Osteoblast (primary cell): ENCODE measurements around the gene NFKBIA. TPM values are rescaled to one million over a fixed set of nuclear protein-coding genes. Genes with fewer than 3 reads are reported as not detected.

Experiments used
- DNase-seq: peaks from one replicate; pipeline ENCODE4 v3.0.0; 2011; ENCODE audit warnings: low spot score, mixed read lengths; ENCODE audit not compliant: insufficient read length; ENCODE audit errors: missing footprints
- H2AFZ ChIP-seq: 2 replicates; pipeline ENCODE4 v1.6.0; 2011; ENCODE audit warnings: mild to moderate bottlenecking, low read length
- H3K27ac ChIP-seq: 2 replicates; pipeline ENCODE4 v1.5.1; 2011; ENCODE audit warnings: mild to moderate bottlenecking, low read depth, low read length, moderate library complexity
- H3K27me3 ChIP-seq: 2 replicates; pipeline ENCODE4 v1.6.0; 2012; ENCODE audit warnings: mild to moderate bottlenecking, control low read depth, inconsistent platforms, low read length, moderate library complexity; ENCODE audit not compliant: insufficient read depth
- H3K36me3 ChIP-seq: 2 replicates; pipeline ENCODE4 v1.5.1; 2011; ENCODE audit warnings: mild to moderate bottlenecking, low read length, control low read depth, moderate library complexity; ENCODE audit not compliant: insufficient read depth
- H3K4me1 ChIP-seq: 2 replicates; pipeline ENCODE4 v1.5.1; 2011; ENCODE audit warnings: mild to moderate bottlenecking, low read length, control low read depth, moderate library complexity; ENCODE audit not compliant: insufficient read depth
- H3K4me2 ChIP-seq: 2 replicates; pipeline ENCODE4 v1.6.0; 2011; ENCODE audit warnings: mild to moderate bottlenecking, low read length; ENCODE audit not compliant: insufficient read depth
- H3K4me3 ChIP-seq: fragments of 200-600 bp; sonication (generic); 3 replicates; pipeline ENCODE4 v1.5.1; 2012; ENCODE audit warnings: mild to moderate bottlenecking, low read length, inconsistent platforms; ENCODE audit not compliant: insufficient read depth
- H3K79me2 ChIP-seq: 2 replicates; pipeline ENCODE4 v1.6.0; 2012; ENCODE audit warnings: mild to moderate bottlenecking, low read length, control low read depth, inconsistent platforms; ENCODE audit not compliant: insufficient read depth
- H3K9me3 ChIP-seq: 2 replicates; pipeline ENCODE4 v1.5.1; 2011; ENCODE audit warnings: low read depth, low read length, control low read depth
- H4K20me1 ChIP-seq: 2 replicates; pipeline ENCODE4 v1.6.0; 2012; ENCODE audit warnings: mild to moderate bottlenecking, low read length, control low read depth; ENCODE audit not compliant: insufficient read depth
- total RNA-seq: library from RNA; depleted of rRNA; stranded (reverse); fragments of >200 nt; gene quantifications from 2 replicates; pipeline ENCODE4 v1.2.3, GENCODE V29; 2012
- TF ChIP-seq, protein P1 (sequence below): IDR thresholded peaks from 2 replicates; pipeline ENCODE4 v1.5.1; 2011; ENCODE audit warnings: mild to moderate bottlenecking, low read depth, low read length, moderate library complexity; ENCODE audit errors: extremely low read depth

The NFKBIA gene
- total RNA-seq, 1 donor, result 51.0 TPM

GRCh38 chr14:35390577-35391387 is 13.8 kb downstream of the NFKBIA start:
- Histone ChIP-seq H3K36me3 (no peaks in the 10 kb centered on the region), H3K9me3 (no peaks in the 10 kb centered on the region)
- DNase-seq, result peak; percentile 74

GRCh38 chr14:35389315-35389667 is 15.3 kb downstream of the NFKBIA start:
- no peak for DNase-seq
- Histone ChIP-seq H3K36me3 (no peaks in the 10 kb centered on the region), H4K20me1 (no peaks in the 10 kb centered on the region), H3K4me1 (peaks cover 17% of the 10 kb centered on the region), H3K4me3 (no peak overlapping the region), H3K27me3 (no peaks in the 10 kb centered on the region), H3K79me2 (no peaks in the 10 kb centered on the region), H2AFZ (no peak overlapping the region), H3K9me3 (no peaks in the 10 kb centered on the region), H3K27ac (no peak overlapping the region), H3K4me2 (no peak overlapping the region)
- TF ChIP-seq, protein P1, sequence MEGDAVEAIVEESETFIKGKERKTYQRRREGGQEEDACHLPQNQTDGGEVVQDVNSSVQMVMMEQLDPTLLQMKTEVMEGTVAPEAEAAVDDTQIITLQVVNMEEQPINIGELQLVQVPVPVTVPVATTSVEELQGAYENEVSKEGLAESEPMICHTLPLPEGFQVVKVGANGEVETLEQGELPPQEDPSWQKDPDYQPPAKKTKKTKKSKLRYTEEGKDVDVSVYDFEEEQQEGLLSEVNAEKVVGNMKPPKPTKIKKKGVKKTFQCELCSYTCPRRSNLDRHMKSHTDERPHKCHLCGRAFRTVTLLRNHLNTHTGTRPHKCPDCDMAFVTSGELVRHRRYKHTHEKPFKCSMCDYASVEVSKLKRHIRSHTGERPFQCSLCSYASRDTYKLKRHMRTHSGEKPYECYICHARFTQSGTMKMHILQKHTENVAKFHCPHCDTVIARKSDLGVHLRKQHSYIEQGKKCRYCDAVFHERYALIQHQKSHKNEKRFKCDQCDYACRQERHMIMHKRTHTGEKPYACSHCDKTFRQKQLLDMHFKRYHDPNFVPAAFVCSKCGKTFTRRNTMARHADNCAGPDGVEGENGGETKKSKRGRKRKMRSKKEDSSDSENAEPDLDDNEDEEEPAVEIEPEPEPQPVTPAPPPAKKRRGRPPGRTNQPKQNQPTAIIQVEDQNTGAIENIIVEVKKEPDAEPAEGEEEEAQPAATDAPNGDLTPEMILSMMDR, result no peak

More at GRCh38 chr14:35390577-35391387, 13.8 kb downstream of the NFKBIA start:
- Histone ChIP-seq H3K4me2 (no peak overlapping the region), H4K20me1 (no peaks in the 10 kb centered on the region), H2AFZ (no peak overlapping the region), H3K27me3 (no peaks in the 10 kb centered on the region), H3K4me3 (no peak overlapping the region), H3K79me2 (no peaks in the 10 kb centered on the region), H3K4me1 (peaks cover 2% of the 10 kb centered on the region), H3K27ac (no peak overlapping the region)
- TF ChIP-seq, protein P1, result no peak

- H3K4me2 ChIP-seq, result no peak overlapping the region
- peaks cover 22% of the 10 kb centered on the region for H3K4me1 ChIP-seq
- H3K9me3 ChIP-seq, result no peaks in the 10 kb centered on the region
- H3K27me3 ChIP-seq, result no peaks in the 10 kb centered on the region
- no peak overlapping the region for H2AFZ ChIP-seq
- no peak for DNase-seq
- TF ChIP-seq, protein P1, result no peak
- no peaks in the 10 kb centered on the region for H3K36me3 ChIP-seq
- no peaks in the 10 kb centered on the region for H4K20me1 ChIP-seq
- no peaks in the 10 kb centered on the region for H3K79me2 ChIP-seq
- H3K4me3 ChIP-seq, result no peak overlapping the region
- no peak overlapping the region for H3K27ac ChIP-seq
Observed at GRCh38 chr14:35388656-35389314, 15.8 kb downstream of the NFKBIA start.
